GM06990 (cell line): ENCODE results near the gene EME1.
"Not testable (repeated sequence)": the region's sequence is repeated elsewhere in the genome, so short reads cannot be mapped to it uniquely, and the experiment has no call there.

ENCODE experiments used
- DNase-seq: peaks from one replicate; pipeline ENCODE4 v3.0.0-alpha.2; 2011; ENCODE audit not compliant: insufficient read length; ENCODE audit errors: extremely low read depth
- H3K27me3 ChIP-seq: replicated peaks from 2 replicates; pipeline ENCODE4 v1.6.0; 2011; ENCODE audit warnings: low read length; ENCODE audit not compliant: control insufficient read depth, insufficient read depth
- H3K36me3 ChIP-seq: 2 replicates; pipeline ENCODE4 v1.5.1; 2011; ENCODE audit warnings: low read length; ENCODE audit not compliant: control insufficient read depth, insufficient read depth
- H3K4me3 ChIP-seq: replicated peaks from 2 replicates; pipeline ENCODE4 v1.5.1; 2011; ENCODE audit warnings: low read depth, mild to moderate bottlenecking, control low read depth, low read length
- CTCF ChIP-seq: IDR thresholded peaks from 2 replicates; pipeline ENCODE4 v1.5.1; 2011; ENCODE audit warnings: low read length, control low read depth, mild to moderate bottlenecking, inconsistent platforms; ENCODE audit not compliant: insufficient read depth, poor library complexity, severe bottlenecking

EME1 gene

GRCh38 chr17:50425682-50426471 is 52.8 kb downstream of the EME1 start, which contains the start of gene ACSF2:
TSS of gene ACSF2 (plus strand) at chr17:50426218. CDS start at chr17:50426262, 44 bp downstream.
- DNase-seq, result peak; percentile 78
- no peaks in the 10 kb centered on the region for H3K36me3 ChIP-seq
- no peaks in the 10 kb centered on the region for H3K27me3 ChIP-seq
- TF ChIP-seq CTCF, result no peak
- H3K4me3 ChIP-seq, result peak within 1 kb of the TSS; percentile 74

- H3K27me3 ChIP-seq, result no peaks in the 10 kb centered on the region
- H3K4me3 ChIP-seq, result peak overlapping the region; percentile 74
- TF ChIP-seq CTCF, result no peak
- no peak for DNase-seq
- H3K36me3 ChIP-seq, result no peaks in the 10 kb centered on the region
These were observed 53.4 kb downstream of the EME1 start for GRCh38 chr17:50426472-50426782.

- H3K27me3 ChIP-seq, result no peaks in the 10 kb centered on the region
- DNase-seq, result peak; percentile 22
- no peaks in the 10 kb centered on the region for H3K36me3 ChIP-seq
- H3K4me3 ChIP-seq, result peak overlapping the region; percentile 74
- peak; percentile 54 for TF ChIP-seq CTCF
These were observed 54.1 kb downstream of the EME1 start for GRCh38 chr17:50426814-50427787.

- H3K27me3 ChIP-seq, DNase-seq, H3K4me3 ChIP-seq, H3K36me3 ChIP-seq: not testable (repeated sequence)
These were observed 55.1 kb downstream of the EME1 start for GRCh38 chr17:50428126-50428525.

- no peak for DNase-seq
- Histone ChIP-seq H3K27me3 (no peaks in the 10 kb centered on the region), H3K4me3 (no peak overlapping the region), H3K36me3 (no peaks in the 10 kb centered on the region)
- TF ChIP-seq CTCF, result no peak
These were observed 55.9 kb downstream of the EME1 start for GRCh38 chr17:50428831-50429424.

DNA sequence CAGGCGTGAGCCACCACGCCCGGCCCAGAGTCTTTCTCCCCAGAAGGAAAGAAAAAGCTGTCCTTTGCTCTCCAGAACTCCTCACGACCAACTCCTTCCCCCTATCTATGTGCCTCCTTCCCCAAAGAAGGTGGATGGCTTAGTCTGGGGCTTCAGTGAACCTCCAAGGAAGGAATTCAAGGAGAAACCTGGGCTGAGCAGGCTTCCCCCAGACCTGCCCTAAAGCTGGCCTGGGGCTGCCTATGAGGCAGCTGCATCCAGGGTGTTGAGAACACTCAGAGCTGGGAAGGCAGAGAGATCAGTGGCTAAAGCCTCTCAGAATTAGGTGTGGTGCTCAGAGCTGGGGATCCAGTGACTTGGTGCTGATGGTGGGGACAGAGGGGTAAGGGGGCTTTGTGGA is 56.8 kb downstream of the EME1 start:
- H3K27me3 ChIP-seq, result no peaks in the 10 kb centered on the region
- no peak for DNase-seq
- no peak for TF ChIP-seq CTCF
- no peak overlapping the region for H3K4me3 ChIP-seq
- no peaks in the 10 kb centered on the region for H3K36me3 ChIP-seq
